Effector memory CD4-positive, alpha-beta T cell (primary cell): ENCODE measurements around the gene CEP112.

Experiments
- DNase-seq, 3 donors: peaks; one replicate each; pipeline ENCODE4 v3.0.0-alpha.2; 2020
- H3K27ac ChIP-seq: 2 replicates; pipeline ENCODE4 v1.7.0; 2013; ENCODE audit warnings: mild to moderate bottlenecking, low read length, moderate library complexity; ENCODE audit not compliant: insufficient read depth, poor library complexity, severe bottlenecking
- H3K27me3 ChIP-seq: replicated peaks from 2 replicates; pipeline ENCODE4 v1.7.0; 2013; ENCODE audit warnings: mild to moderate bottlenecking, low read length; ENCODE audit not compliant: insufficient read depth, control insufficient read depth, poor library complexity, severe bottlenecking
- H3K36me3 ChIP-seq: 2 replicates; pipeline ENCODE4 v1.7.0; 2013; ENCODE audit warnings: mild to moderate bottlenecking, low read length, moderate library complexity; ENCODE audit not compliant: control insufficient read depth, insufficient read depth
- H3K4me1 ChIP-seq: 2 replicates; pipeline ENCODE4 v1.7.0; 2013; ENCODE audit warnings: low read length, mild to moderate bottlenecking; ENCODE audit not compliant: control insufficient read depth, insufficient read depth, poor library complexity, severe bottlenecking
- H3K4me3 ChIP-seq: 2 replicates; pipeline ENCODE4 v1.7.0; 2013; ENCODE audit warnings: low read length, low read depth, mild to moderate bottlenecking; ENCODE audit not compliant: insufficient read depth, poor library complexity, severe bottlenecking
- H3K9me3 ChIP-seq: 2 replicates; pipeline ENCODE4 v1.7.0; 2013; ENCODE audit warnings: mild to moderate bottlenecking, low read length, moderate library complexity; ENCODE audit not compliant: control insufficient read depth

Gene CEP112

GRCh38 chr17:65592125-65592965 is 599.6 kb downstream of the CEP112 start:
- DNase-seq, result no peak
- H3K27me3 ChIP-seq, result no peaks in the 10 kb centered on the region
- H3K9me3 ChIP-seq, result no peaks in the 10 kb centered on the region
- no peaks in the 10 kb centered on the region for H3K36me3 ChIP-seq
- H3K4me3 ChIP-seq, result no peak overlapping the region
- no peaks in the 10 kb centered on the region for H3K4me1 ChIP-seq
- no peak overlapping the region for H3K27ac ChIP-seq

GRCh38 chr17:65589321-65589720 is 602.6 kb downstream of the CEP112 start:
- Histone ChIP-seq H3K36me3 (no peaks in the 10 kb centered on the region), H3K9me3 (no peaks in the 10 kb centered on the region), H3K27me3 (no peaks in the 10 kb centered on the region), H3K27ac (no peak overlapping the region), H3K4me1 (no peaks in the 10 kb centered on the region), H3K4me3 (no peak overlapping the region)
- no peak for DNase-seq

GRCh38 chr17:65588181-65588808 is 603.6 kb downstream of the CEP112 start:
- Histone ChIP-seq H3K27ac (no peak overlapping the region), H3K4me1 (no peaks in the 10 kb centered on the region), H3K9me3 (no peaks in the 10 kb centered on the region), H3K36me3 (no peaks in the 10 kb centered on the region), H3K4me3 (no peak overlapping the region), H3K27me3 (no peaks in the 10 kb centered on the region)
- no peak for DNase-seq

GRCh38 chr17:65587534-65588180 is 604.3 kb downstream of the CEP112 start:
- H3K27ac ChIP-seq, result no peak overlapping the region
- H3K4me1 ChIP-seq, result no peaks in the 10 kb centered on the region
- no peaks in the 10 kb centered on the region for H3K36me3 ChIP-seq
- H3K27me3 ChIP-seq, result no peaks in the 10 kb centered on the region
- DNase-seq, result no peak
- no peaks in the 10 kb centered on the region for H3K9me3 ChIP-seq
- no peak overlapping the region for H3K4me3 ChIP-seq

GRCh38 chr17:65586899-65587298 is 605.0 kb downstream of the CEP112 start:
- Histone ChIP-seq H3K9me3 (no peaks in the 10 kb centered on the region), H3K4me1 (no peaks in the 10 kb centered on the region), H3K27me3 (no peaks in the 10 kb centered on the region), H3K36me3 (no peaks in the 10 kb centered on the region), H3K27ac (no peak overlapping the region), H3K4me3 (no peak overlapping the region)
- no peak for DNase-seq
